Panc1 (cell line): Measurements from ENCODE around the gene RELB.

ENCODE experiments used
- POLR2AphosphoS5 ChIP-seq: IDR thresholded peaks from 2 replicates; pipeline ENCODE4 v1.6.1; 2012; ENCODE audit warnings: mild to moderate bottlenecking, low read depth, low read length, moderate library complexity
- SIN3A ChIP-seq: IDR thresholded peaks from 2 replicates; pipeline ENCODE4 v1.6.1; 2012; ENCODE audit warnings: low read depth, mild to moderate bottlenecking, low read length, moderate library complexity, borderline replicate concordance; ENCODE audit not compliant: insufficient read depth
- TF ChIP-seq, protein P1 (sequence below): fragments of 450-650 bp; IDR thresholded peaks from 2 replicates; pipeline ENCODE4 v1.5.1; 2017; ENCODE audit warnings: mild to moderate bottlenecking

DNA sequence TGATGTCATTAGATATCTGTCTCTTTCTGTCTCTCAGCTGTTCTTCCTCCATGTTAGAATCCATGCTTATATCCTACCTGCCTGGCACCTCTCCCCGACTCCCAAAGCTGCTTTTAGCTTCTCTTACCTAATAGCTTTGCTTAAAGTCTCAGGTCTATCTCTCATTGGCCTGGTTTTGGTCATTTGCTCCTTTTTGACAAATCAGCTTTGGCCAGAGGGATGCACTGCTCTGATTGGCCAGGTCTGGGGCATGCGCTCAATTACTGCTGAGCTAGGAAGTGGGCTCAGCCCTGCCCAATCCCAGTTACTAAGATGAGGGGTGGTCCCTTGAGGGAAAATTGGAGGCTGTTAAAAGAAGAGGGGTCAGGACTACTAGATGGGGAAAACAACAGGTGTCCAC lies 26.1 kb downstream of the RELB start:
- TF ChIP-seq, protein P1, sequence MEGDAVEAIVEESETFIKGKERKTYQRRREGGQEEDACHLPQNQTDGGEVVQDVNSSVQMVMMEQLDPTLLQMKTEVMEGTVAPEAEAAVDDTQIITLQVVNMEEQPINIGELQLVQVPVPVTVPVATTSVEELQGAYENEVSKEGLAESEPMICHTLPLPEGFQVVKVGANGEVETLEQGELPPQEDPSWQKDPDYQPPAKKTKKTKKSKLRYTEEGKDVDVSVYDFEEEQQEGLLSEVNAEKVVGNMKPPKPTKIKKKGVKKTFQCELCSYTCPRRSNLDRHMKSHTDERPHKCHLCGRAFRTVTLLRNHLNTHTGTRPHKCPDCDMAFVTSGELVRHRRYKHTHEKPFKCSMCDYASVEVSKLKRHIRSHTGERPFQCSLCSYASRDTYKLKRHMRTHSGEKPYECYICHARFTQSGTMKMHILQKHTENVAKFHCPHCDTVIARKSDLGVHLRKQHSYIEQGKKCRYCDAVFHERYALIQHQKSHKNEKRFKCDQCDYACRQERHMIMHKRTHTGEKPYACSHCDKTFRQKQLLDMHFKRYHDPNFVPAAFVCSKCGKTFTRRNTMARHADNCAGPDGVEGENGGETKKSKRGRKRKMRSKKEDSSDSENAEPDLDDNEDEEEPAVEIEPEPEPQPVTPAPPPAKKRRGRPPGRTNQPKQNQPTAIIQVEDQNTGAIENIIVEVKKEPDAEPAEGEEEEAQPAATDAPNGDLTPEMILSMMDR: no peak
- TF ChIP-seq POLR2AphosphoS5 (no peak), SIN3A (no peak)
